NCI-H526 (cell line): ENCODE results near the gene RAD9A.

Experiments
- DNase-seq, 2 experiments: peaks; one replicate each; lab custom pipeline; 2025; lab: John Stamatoyannopoulos, UW

RAD9A gene

GRCh38 chr11:67441098-67441563 is 49.3 kb downstream of the RAD9A start:
- DNase-seq: no peak

GRCh38 chr11:67441731-67442351 is 50.1 kb downstream of the RAD9A start:
- DNase-seq: no peak

GRCh38 chr11:67442504-67443404 is 51.0 kb downstream of the RAD9A start:
- DNase-seq: no peak

DNA sequence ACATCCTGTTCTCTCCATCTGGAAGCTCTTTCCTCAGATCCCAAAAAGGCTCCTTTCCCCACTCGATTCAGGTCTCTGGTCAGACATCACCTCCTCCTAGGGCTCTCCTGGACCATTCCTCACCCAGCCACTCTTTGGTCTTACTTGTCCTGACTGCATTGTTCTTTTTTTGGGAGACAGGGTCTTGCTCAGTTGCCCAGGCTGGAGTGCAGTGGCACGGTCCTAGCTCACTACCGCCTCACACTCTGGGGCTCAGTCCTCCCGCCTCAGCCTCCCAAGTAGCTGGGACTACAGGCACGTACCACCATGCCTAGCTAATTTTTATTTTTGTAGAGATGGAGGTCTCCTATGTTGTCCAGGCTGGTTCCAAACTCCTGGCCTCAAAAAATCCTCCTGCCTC is 53.7 kb downstream of the RAD9A start:
- DNase-seq: no peak
